ENCODE data around the gene ADIPOR2.

DNA sequence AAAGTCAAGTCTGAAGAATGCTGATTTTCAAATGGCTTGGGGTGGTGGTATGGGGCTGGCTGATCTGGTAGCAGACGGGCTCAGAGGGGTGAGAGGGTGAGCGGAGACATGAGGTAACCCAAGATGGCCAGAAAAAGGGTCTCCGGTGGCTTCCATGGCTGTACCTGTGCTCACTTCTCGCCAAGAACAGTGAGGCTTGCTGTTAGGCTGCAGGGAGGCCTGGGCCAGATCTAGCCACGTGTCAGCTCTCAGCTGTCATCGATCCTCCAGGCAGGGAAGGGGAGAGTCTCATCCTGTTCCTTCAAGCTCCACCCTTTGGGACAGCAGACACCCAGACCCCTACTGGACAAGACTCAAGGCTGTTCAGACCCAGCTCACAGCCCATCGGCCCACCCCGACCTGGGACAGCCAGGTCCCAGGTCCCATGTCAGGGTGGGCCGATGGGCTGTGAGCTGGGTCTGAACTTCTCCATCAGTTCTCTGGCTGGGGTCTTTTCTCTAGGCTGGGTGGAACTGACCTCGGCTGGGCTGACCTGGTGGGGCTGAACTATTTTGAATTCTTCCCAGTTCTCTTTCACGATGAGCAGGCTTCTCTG lies 138.5 kb downstream of the ADIPOR2 start:
- TF ChIP-seq, protein P1, sequence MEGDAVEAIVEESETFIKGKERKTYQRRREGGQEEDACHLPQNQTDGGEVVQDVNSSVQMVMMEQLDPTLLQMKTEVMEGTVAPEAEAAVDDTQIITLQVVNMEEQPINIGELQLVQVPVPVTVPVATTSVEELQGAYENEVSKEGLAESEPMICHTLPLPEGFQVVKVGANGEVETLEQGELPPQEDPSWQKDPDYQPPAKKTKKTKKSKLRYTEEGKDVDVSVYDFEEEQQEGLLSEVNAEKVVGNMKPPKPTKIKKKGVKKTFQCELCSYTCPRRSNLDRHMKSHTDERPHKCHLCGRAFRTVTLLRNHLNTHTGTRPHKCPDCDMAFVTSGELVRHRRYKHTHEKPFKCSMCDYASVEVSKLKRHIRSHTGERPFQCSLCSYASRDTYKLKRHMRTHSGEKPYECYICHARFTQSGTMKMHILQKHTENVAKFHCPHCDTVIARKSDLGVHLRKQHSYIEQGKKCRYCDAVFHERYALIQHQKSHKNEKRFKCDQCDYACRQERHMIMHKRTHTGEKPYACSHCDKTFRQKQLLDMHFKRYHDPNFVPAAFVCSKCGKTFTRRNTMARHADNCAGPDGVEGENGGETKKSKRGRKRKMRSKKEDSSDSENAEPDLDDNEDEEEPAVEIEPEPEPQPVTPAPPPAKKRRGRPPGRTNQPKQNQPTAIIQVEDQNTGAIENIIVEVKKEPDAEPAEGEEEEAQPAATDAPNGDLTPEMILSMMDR (IDR thresholded peaks at IDR 0.05; ENCODE audit: low read length): no peak
- TF ChIP-seq EZH2 (IDR thresholded peaks at IDR 0.05; ENCODE audit: borderline replicate concordance, low read length): no peak

Measured in OCI-LY1 (cell line).